ENCODE results near the gene SCOC.
A peak's percentile ranks its signal among the peaks of the same experiment; 100 is the strongest.
"Not testable (repeated sequence)": the region's sequence is repeated elsewhere in the genome, so short reads cannot be mapped to it uniquely, and the experiment has no call there.

The SCOC gene

DNA sequence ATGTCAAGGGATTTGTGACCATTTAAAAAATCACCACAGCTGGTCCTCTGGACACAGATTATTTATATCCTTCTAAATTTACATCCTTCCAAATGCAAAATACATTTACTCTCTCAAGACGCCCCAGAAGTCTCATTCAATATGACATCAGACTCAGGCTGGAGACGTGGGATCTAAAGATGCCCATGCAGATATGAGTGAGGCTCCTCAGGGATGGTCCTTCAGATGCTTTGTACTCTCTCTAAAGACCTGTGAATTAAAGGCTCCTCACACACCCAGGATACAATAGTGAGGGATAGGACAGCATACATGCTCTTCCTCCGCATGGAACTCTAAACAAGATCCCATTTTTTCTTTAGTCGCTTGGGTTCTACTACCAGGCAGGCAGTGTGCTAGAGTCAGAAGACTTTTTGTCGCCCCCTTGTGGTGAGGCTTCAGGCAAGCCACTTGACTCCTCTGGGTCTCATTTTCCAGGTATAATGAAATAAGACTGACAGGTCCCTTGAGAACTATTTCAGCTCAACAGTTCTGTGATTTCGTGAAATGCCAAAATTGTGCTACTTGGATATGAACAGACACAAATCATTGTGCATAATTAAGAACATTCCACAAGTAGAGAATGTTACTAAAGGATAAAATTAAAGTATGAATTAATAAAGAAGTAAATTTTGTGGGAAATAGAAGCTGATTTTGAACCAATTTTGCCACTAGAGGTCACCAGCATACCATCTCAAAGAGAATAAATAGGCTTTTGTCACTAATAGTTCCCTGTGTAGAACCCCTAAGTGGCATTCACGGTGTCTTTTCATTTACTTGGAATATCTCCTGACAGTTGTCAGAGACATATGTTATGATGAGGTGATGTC lies 13.7 kb upstream of the SCOC start:
- no peak overlapping the region for H3K4me3 ChIP-seq (ENCODE audit: low read depth, low read length)
- no peak for DNase-seq (ENCODE audit: low read depth)

DNA sequence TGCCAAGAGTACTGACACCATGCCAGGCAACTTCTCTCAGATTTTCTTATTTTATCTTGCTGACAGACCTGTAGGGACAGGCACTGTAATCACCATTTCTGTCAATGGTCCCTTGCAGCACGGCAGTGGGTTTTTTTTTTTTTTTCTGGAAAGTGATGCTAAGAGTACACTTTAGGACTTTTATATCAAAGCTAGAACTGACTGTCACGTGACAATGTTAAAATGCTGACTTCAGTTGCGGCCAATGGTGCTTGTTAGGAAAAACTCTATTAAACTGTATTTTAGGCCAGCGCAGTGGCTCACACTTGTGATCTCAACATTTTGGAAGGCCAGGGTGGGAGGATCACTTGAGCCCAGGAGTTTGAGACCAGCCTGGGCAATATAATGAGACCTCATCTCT lies 12.3 kb upstream of the SCOC start:
- no peak overlapping the region for H3K4me3 ChIP-seq (ENCODE audit: low read depth, low read length)
- DNase-seq (ENCODE audit: low read depth) = no peak

DNA sequence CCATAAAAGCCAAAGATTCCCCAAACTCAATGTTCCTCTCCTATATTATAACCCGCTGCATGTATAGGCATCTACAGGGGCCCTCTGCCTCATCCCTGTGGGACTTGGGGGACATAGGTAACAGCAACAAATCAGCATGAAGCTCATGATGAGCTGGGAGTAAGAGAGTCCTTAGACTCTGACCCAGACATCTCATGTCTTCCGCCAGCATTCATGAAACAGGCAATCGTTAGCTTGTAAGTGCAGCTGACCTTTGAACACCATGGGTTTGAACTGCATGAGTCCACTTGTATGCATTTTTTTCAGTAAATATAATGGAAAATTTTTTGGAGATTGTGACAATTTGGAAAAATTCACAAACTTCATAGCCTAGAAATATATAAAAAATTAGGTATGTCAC lies 10.4 kb upstream of the SCOC start:
- no peak for DNase-seq (ENCODE audit: low read depth)
- no peak overlapping the region for H3K4me3 ChIP-seq (ENCODE audit: low read depth, low read length)

DNA sequence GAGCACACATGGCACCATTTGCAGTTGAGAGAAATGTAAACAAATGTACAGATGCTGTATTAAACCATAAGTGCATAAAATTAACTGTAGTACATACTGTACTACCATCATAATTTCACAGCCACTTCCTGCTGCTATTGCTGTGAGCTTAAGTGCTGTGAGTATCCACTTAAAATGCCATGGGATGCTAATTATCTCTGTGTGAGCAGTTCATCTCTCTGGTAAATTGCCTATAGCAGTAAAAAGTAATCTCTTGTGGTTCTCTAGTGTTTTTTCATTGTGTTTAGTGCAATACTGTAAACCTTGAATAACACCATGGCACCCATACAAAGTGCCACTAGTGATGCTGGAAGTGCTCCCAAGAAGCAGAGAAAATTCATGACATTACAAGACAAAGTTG lies 9.9 kb upstream of the SCOC start:
- no peak for DNase-seq (ENCODE audit: low read depth)
- no peak overlapping the region for H3K4me3 ChIP-seq (ENCODE audit: low read depth, low read length)

DNA sequence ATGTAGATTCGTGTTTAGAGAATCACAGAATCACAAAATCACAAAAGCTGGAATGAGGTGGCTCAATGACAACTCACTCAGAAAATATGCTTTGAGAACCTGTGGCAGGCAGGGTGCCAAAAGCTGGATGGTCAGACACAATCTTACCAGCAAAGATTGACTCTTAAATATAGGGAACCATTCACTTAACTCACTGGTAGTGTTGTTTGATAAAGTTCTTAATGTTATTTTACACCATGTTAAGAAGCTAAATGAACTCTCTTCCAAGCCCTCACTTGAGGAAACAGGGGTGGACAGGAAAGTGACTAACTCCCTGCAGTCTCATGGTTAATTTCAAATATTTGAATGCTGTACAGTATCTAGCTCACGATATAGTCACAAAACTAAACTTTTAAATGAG lies 5.7 kb upstream of the SCOC start:
- no peak for DNase-seq (ENCODE audit: low read depth)

DNA sequence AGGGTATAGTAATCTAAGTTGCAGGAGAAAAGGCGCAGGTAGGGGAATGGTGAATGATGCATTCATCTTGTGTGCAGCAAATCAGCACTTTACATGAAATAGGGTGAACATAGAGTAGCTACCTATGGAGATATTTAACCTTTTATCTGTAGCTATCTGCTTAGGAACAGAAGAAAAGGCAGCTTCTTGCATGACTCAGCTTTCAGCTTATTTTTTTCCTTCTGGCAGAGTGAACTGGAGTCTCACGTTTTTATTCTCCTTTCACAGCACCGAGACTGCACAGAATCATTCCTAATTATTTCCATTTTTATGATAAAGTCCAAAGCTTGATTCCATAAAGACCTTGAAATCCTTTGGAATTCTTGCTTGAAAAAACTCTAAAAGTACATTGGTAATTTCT lies 4.8 kb upstream of the SCOC start:
- H3K4me3 ChIP-seq (ENCODE audit: low read depth, low read length) = no peak overlapping the region
- no peak for DNase-seq (ENCODE audit: low read depth)

More for the DNA sequence above, 5.7 kb upstream of the SCOC start:
- no peak overlapping the region for H3K4me3 ChIP-seq (ENCODE audit: low read depth, low read length)

DNA sequence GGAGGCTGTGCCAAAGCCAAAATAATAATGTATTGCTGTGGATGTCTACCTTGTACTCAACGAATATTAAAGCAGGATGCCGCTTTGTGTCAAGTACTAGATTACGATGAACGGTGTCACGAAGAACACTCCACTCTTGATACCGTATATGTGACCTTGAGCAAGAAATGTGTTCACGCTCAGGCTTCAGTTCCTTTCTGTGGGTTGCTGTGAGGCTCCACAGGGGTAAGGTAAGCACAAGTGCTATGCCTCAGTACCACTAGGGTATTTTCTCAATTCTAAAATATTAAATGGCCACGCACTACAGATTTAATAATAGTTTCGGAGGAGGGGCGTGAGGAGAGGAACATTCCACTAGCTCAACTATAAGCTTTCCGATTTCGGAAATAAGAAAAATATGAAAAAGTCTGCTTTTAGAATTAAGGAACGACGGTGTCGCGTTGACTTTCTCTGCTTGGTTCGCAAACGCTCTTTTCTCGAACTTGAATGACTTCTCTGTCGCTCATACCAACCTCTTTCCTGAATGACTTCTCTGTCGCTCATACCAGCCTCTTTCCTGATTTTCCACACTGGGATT lies 607 bp upstream of the SCOC start:
- DNase-seq (ENCODE audit: low read depth) = no peak

DNA sequence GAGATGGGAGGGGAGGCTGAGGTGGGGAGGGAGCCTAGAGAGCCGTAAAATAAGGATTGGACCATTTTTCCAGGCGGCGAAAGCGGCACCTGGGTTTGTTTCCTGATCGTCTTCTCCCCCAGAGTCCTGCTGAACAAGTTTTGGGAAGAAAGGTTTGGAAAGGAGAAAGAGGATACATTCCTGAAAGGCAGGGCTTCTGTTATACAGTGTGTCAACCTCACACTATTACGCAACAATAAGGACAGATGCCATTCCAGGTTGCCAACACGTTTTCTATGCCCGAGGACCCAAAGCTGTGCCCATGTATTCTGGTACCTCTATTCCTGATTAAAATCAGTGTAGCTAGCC lies 658 bp downstream of the SCOC start:
- H3K4me3 ChIP-seq (ENCODE audit: low read depth, low read length) = peak overlapping the region; percentile 81
- DNase-seq (ENCODE audit: low read depth) = no peak

More for the DNA sequence above, 607 bp upstream of the SCOC start:
- H3K4me3 ChIP-seq (ENCODE audit: low read depth, low read length) = peak overlapping the region; percentile 81

DNA sequence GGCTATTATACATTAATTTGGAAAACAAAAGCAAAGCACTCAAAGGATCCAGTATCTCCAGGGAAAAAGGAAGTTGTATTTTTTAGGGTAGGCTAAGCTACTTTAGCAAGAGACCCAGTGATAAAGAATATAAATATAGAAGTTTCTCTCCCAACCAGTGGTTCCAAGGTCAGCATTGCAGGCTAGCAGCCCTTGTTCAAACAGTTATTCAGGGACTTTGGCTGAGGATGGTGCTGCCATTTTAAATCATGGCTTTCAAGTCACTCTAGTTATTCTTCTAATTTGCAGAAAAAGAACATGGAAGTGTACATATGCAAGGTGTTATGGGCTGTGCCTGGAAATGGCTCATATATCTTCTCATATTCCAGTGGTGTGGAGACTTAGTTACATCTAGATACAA lies 9.3 kb downstream of the SCOC start:
- DNase-seq (ENCODE audit: low read depth) = no peak
- H3K4me3 ChIP-seq (ENCODE audit: low read depth, low read length) = no peak overlapping the region

DNA sequence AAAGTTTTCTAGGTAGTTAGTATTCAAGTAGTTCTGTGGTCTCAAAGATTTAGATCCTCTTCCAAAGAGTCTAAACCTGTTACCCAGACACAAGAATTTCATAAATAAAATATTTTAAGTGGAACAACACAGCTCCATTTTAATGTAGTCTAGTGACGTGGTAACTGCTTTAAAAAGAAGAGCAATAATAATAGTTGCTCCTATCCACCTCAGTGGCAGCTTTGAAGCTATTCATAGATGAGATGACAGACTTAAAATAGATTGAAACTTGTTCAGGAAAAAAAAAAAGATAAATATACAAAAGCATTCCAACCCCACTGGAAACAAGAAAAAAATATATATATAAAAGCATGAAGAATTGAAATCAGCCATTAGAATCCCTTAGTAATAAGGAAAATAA lies 14.6 kb downstream of the SCOC start:
- no peak for DNase-seq (ENCODE audit: low read depth)
- no peak overlapping the region for H3K4me3 ChIP-seq (ENCODE audit: low read depth, low read length)

DNA sequence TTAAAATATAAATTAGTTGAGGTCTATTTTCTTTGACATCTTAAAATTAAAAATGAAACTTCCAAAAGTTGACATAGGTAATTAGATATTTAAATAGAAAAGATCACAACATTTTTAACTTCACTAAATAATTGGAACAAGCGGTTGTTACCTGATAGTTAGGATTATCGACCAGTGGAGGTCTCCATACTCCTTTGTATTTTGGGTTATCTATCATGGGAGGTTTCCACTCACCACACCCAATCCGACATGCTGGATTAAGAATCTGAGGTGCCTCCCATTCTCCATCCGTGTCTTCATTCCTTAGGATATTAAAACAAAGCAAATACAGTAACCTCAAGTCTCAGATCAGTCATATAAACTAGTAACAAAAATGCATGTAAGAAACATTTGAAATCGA lies 22.2 kb downstream of the SCOC start:
- no peak for DNase-seq (ENCODE audit: low read depth)
- no peak overlapping the region for H3K4me3 ChIP-seq (ENCODE audit: low read depth, low read length)

DNA sequence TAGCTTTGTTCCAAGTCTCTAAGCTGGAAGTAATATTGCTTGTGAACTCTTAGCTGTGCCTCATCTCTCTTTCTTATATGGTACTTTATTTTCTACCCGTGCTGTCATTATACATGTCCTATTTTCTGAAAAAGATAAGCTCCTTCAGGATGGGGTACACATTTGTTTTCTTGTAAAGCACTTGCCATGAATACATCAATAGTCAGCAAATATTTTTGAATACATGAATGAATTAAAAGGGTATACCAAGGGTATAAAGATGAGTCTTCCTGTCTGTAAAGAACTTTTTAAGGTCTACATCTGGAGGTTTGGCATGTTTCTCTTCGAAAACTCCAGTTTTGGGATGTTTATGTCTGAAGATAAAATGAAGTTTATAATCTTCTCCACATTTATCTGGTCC lies 26.7 kb downstream of the SCOC start:
- DNase-seq (ENCODE audit: low read depth) = no peak
- no peak overlapping the region for H3K4me3 ChIP-seq (ENCODE audit: low read depth, low read length)

DNA sequence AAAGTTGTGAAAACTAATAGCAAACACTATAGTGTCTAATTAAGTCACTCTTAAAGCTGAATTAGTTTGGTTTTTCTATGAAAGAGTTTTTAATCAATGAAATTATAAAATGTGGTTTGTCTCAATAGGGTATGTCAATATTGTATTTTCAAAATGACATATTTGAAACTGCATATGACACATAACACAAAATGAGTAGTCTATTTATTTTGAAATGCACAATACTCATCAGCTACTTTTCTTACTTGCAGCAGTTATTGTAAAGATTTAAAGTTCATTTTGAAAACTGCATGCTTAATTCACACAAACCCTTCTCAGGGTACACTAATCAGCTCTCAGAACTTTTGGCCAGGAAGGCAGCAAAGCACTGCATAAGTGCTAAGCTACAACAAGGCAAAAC lies 32.8 kb downstream of the SCOC start:
- no peak overlapping the region for H3K4me3 ChIP-seq (ENCODE audit: low read depth, low read length)
- DNase-seq (ENCODE audit: low read depth) = no peak

DNA sequence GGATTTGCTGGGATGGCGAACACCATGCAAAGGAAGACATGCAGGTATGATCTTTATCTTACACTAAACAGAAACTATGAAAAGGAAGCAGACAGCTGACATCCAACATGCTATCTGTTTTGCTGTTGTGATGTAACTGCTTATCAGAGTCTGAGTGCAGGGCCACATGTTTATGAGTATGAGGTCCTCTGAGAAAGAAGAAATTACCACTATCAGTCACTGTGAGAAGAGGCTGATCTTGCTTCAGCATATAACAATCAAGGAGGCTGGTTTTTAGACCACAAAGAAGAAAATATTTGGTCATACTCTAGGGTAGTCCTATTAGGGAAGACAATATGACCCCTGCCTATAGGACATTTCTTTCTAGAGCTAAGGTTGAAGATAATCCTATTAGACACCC lies 35.5 kb downstream of the SCOC start:
- DNase-seq (ENCODE audit: low read depth) = no peak
- no peak overlapping the region for H3K4me3 ChIP-seq (ENCODE audit: low read depth, low read length)

DNA sequence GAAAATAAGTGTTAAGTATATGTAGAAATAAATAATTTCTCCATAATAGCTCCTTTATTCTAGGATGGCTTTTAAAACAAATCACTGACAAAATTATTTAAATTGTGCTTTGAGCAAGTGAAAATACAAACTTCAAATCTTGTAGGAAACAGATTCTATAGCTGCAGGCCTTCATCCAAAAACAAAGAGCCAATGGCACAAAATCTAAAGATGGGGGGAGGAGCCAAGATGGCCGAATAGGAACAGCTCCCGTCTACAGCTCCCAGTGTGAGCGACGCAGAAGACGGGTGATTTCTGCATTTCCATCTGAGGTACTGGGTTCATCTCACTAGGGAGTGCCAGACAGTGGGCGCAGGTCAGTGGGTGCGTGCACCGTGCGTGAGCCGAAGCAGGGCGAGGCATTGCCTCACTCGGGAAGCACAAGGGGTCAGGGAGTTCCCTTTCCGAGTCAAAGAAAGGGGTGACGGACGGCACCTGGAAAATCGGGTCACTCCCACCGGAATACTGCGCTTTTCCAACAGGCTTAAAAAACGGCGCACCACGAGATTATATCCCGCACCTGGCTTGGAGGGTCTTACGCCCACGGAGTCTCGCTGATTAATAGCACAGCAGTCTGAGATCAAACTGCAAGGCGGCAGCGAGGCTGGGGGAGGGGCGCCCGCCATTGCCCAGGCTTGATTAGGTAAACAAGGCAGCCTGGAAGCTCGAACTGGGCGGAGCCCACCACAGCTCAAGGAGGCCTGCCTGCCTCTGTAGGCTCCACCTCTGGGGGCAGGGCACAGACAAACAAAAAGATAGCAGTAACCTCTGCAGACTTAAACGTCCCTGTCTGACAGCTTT lies 39.9 kb downstream of the SCOC start:
- not testable (repeated sequence) for DNase-seq (ENCODE audit: low read depth); H3K4me3 ChIP-seq (ENCODE audit: low read depth, low read length)

DNA sequence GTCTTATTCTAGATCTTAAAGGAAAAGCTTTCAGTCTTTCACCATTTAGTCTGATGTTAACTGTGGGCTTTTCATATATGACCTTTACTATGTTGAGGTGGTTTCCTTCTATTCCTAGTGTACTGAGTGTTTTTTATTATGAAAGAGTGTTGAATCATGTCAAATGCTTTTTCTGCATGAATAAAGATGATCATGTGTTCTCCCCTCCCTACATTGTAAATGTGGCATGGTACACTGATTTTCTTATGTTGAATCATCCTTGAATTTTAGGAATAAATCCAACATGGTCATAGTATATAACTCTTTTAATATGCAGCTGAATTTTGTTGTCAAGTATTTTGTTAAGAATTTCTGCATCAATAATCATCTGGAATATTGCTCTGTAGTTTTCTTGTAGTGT lies 49.7 kb downstream of the SCOC start:
- DNase-seq (ENCODE audit: low read depth) = no peak
- H3K4me3 ChIP-seq (ENCODE audit: low read depth, low read length) = no peak overlapping the region

DNA sequence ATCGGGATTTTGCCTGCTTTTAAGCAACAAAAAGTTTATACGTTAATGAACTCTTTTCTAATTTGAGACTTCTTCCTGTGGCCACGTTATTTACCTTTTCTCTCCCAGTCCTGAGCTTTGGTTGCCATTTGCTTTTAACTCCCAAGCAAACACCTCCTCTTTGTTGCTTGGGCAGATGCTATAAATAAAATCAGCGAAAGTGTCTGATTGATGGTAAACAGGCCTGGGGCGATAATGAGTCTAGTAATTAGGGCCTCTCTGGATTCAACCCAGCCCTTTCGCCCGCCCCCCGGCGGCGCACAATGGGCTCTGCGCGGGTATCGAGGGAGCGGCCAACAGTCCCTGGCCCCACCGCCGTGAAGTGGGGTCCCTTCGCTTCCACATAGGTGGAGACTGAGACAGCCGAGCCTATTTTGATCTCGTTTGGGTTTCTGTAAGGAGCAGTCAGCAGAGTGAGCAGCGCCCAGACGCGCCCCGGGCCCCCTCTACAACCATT lies 53.2 kb downstream of the SCOC start:
- peak overlapping the region; percentile 67 for H3K4me3 ChIP-seq (ENCODE audit: low read depth, low read length)
- DNase-seq (ENCODE audit: low read depth) = no peak

DNA sequence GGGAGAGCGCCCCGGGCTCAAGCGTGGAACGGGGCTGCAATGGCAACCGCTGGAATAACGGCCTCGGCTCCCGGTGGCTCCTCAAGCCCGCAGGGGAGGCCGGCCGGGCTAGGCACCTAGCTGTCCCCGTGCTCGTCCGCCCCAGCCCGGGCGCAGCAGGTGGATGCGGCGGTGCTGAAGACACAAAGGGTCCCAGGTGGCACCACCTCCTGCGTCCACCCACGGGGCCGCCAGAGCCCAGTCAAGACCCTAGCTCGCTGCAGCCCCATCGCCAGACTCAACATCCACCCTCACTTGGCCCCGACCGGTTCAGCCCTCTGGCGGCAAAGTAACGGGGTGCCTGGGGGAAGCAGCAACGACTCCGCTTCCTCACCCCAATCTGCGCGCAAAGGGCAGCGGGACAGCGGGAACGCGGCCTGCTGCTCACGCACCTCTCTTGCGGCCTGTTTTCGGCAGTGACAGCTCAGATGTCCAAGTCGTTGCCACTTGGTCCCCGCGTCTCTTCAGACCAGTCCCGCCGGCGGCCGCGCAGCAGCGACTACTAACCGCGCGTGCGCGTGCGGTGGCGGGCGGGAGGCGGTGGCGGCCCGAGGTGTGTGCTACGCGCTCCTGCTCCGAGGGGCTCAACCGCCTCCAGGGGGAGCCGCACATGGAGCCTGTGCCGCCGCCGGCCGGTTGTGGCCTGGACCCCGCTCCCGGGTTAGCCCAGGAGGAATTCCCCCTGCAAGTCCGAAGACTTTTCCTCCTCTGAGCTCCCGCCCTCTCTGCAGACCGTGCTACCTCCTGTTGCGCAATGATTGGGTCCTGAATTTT lies 53.9 kb downstream of the SCOC start, which contains the start of gene CLGN:
CLGN (minus strand) TSS at position 543 of the 813 bp plus-strand sequence. CDS start 14,570 bp downstream, outside the sequence.
- no peak for DNase-seq (ENCODE audit: low read depth)
- peak within 1 kb of the TSS; percentile 67 for H3K4me3 ChIP-seq (ENCODE audit: low read depth, low read length)

DNA sequence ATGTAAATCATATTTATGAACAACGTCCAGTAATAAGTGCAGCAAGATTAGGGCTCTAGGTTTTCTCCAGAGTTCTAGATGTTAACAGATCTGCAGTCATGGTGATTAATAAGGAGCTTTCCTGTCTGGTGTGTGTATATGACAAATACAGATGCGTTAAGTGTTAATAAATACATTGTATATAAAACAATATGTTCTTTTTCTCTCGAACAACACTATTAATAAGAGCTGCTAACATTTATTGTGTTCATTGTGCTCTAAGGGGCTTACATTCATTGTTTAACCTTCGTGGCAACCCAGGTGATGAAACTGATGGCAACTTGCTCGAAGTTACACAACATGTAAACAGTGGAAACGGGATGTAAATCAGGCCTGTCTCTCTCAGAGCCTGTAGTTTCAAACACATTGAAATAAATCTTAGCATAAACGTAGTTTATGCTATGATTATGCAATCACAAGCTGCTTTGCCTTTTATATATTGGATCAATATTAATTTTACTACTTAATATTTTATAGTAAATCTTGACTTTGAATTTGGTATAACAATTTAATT lies 54.5 kb downstream of the SCOC start:
- H3K4me3 ChIP-seq (ENCODE audit: low read depth, low read length) = peak overlapping the region; percentile 67
- no peak for DNase-seq (ENCODE audit: low read depth)

All from skeletal muscle cell (primary cell).